ENCODE measurements around the gene HSPA1B. TPM values are rescaled to one million over a fixed set of nuclear protein-coding genes. Genes with fewer than 3 reads are reported as not detected.

HSPA1B gene
- total and polyA plus RNA-seq, 2 donors, result 46.8 to 110 TPM

GRCh38 chr6:31869343-31869742, 41.8 kb downstream of the HSPA1B start:
- Histone ChIP-seq H3K27me3 (ENCODE audit: control insufficient read depth in 2 of 2, insufficient read depth in 1 of 2, low read length in 1 of 2) (no peaks in the 10 kb centered on the region), H3K4me1 (ENCODE audit: control insufficient read depth in 2 of 2, insufficient read depth in 2 of 2, low read length in 2 of 2) (peaks cover 3 to 17% of the 10 kb centered on the region in 2 donors), H3K9me3 (ENCODE audit: control insufficient read depth in 2 of 2, insufficient read depth in 1 of 2, low read length in 1 of 2) (peaks cover 0 to 3% of the 10 kb centered on the region in 2 donors), H3K36me3 (ENCODE audit: control insufficient read depth in 2 of 2, insufficient read depth in 2 of 2, low read length in 1 of 2) (no peaks in the 10 kb centered on the region), H3K27ac (ENCODE audit: low read depth in 1 of 2, low read length in 1 of 2) (no peak overlapping the region), H3K4me3 (ENCODE audit: low read length in 2 of 2) (no peak overlapping the region)
- DNase-seq (ENCODE audit: low read depth in 6 of 9, low spot score in 9 of 9), result no peak
- WGBS, result 94% methylated on average over 8 of the region's 8 CpGs

GRCh38 chr6:31870385-31870921, 42.9 kb downstream of the HSPA1B start:
- 79% methylated on average over 16 of the region's 16 CpGs for WGBS
- H3K27me3 ChIP-seq (ENCODE audit: control insufficient read depth in 2 of 2, insufficient read depth in 1 of 2, low read length in 1 of 2), result no peaks in the 10 kb centered on the region
- H3K4me3 ChIP-seq (ENCODE audit: low read length in 2 of 2), result no peak overlapping the region
- H3K4me1 ChIP-seq (ENCODE audit: control insufficient read depth in 2 of 2, insufficient read depth in 2 of 2, low read length in 2 of 2), result peaks cover 0 to 16% of the 10 kb centered on the region in 2 donors
- no peak for DNase-seq (ENCODE audit: low read depth in 6 of 9, low spot score in 9 of 9)
- H3K9me3 ChIP-seq (ENCODE audit: control insufficient read depth in 2 of 2, insufficient read depth in 1 of 2, low read length in 1 of 2), result peaks cover 0 to 3% of the 10 kb centered on the region in 2 donors
- H3K27ac ChIP-seq (ENCODE audit: low read depth in 1 of 2, low read length in 1 of 2), result no peak overlapping the region
- H3K36me3 ChIP-seq (ENCODE audit: control insufficient read depth in 2 of 2, insufficient read depth in 2 of 2, low read length in 1 of 2), result no peaks in the 10 kb centered on the region

- no peaks in the 10 kb centered on the region for H3K9me3 ChIP-seq (ENCODE audit: control insufficient read depth in 2 of 2, insufficient read depth in 1 of 2, low read length in 1 of 2)
- no peak overlapping the region for H3K4me3 ChIP-seq (ENCODE audit: low read length in 2 of 2)
- no peak overlapping the region for H3K27ac ChIP-seq (ENCODE audit: low read depth in 1 of 2, low read length in 1 of 2)
- no peak for DNase-seq (ENCODE audit: low read depth in 6 of 9, low spot score in 9 of 9)
- H3K36me3 ChIP-seq (ENCODE audit: control insufficient read depth in 2 of 2, insufficient read depth in 2 of 2, low read length in 1 of 2), result no peaks in the 10 kb centered on the region
- H3K27me3 ChIP-seq (ENCODE audit: control insufficient read depth in 2 of 2, insufficient read depth in 1 of 2, low read length in 1 of 2), result no peaks in the 10 kb centered on the region
- 76% methylated on average over 9 of the region's 9 CpGs for WGBS
- H3K4me1 ChIP-seq (ENCODE audit: control insufficient read depth in 2 of 2, insufficient read depth in 2 of 2, low read length in 2 of 2), result peaks cover 0 to 23% of the 10 kb centered on the region in 2 donors
These were observed 43.6 kb downstream of the HSPA1B start for GRCh38 chr6:31871046-31871659.

- WGBS, result 54% methylated on average over 4 of the region's 4 CpGs
- no peaks in the 10 kb centered on the region for H3K36me3 ChIP-seq (ENCODE audit: control insufficient read depth in 2 of 2, insufficient read depth in 2 of 2, low read length in 1 of 2)
These were observed 46.6 kb downstream of the HSPA1B start for GRCh38 chr6:31874084-31874670.

GRCh38 chr6:31874836-31875572, 47.5 kb downstream of the HSPA1B start:
- H3K27ac ChIP-seq (ENCODE audit: low read depth in 1 of 2, low read length in 1 of 2), result peak overlapping the region in 1 of 2 donors; percentile 1

More at GRCh38 chr6:31874084-31874670, 46.6 kb downstream of the HSPA1B start:
- no peak overlapping the region for H3K4me3 ChIP-seq (ENCODE audit: low read length in 2 of 2)
- H3K27ac ChIP-seq (ENCODE audit: low read depth in 1 of 2, low read length in 1 of 2), result no peak overlapping the region
- H3K4me1 ChIP-seq (ENCODE audit: control insufficient read depth in 2 of 2, insufficient read depth in 2 of 2, low read length in 2 of 2), result peaks cover 0 to 21% of the 10 kb centered on the region in 2 donors
- no peak for DNase-seq (ENCODE audit: low read depth in 6 of 9, low spot score in 9 of 9)
- H3K9me3 ChIP-seq (ENCODE audit: control insufficient read depth in 2 of 2, insufficient read depth in 1 of 2, low read length in 1 of 2), result no peaks in the 10 kb centered on the region
- no peaks in the 10 kb centered on the region for H3K27me3 ChIP-seq (ENCODE audit: control insufficient read depth in 2 of 2, insufficient read depth in 1 of 2, low read length in 1 of 2)

GRCh38 chr6:31875877-31876276, 48.3 kb downstream of the HSPA1B start:
- Histone ChIP-seq H3K4me1 (ENCODE audit: control insufficient read depth in 2 of 2, insufficient read depth in 2 of 2, low read length in 2 of 2) (peaks cover 0 to 21% of the 10 kb centered on the region in 2 donors), H3K36me3 (ENCODE audit: control insufficient read depth in 2 of 2, insufficient read depth in 2 of 2, low read length in 1 of 2) (peaks cover 14 to 15% of the 10 kb centered on the region in 2 donors), H3K4me3 (ENCODE audit: low read length in 2 of 2) (no peak overlapping the region), H3K27ac (ENCODE audit: low read depth in 1 of 2, low read length in 1 of 2) (no peak overlapping the region), H3K9me3 (ENCODE audit: control insufficient read depth in 2 of 2, insufficient read depth in 1 of 2, low read length in 1 of 2) (no peaks in the 10 kb centered on the region), H3K27me3 (ENCODE audit: control insufficient read depth in 2 of 2, insufficient read depth in 1 of 2, low read length in 1 of 2) (no peaks in the 10 kb centered on the region)
- WGBS, result 51% methylated on average over 5 of the region's 5 CpGs
- DNase-seq (ENCODE audit: low read depth in 6 of 9, low spot score in 9 of 9), result peak in 1 of 9 donors; percentile 57

More at GRCh38 chr6:31874836-31875572, 47.5 kb downstream of the HSPA1B start:
- Histone ChIP-seq H3K4me1 (ENCODE audit: control insufficient read depth in 2 of 2, insufficient read depth in 2 of 2, low read length in 2 of 2) (peaks cover 0 to 21% of the 10 kb centered on the region in 2 donors), H3K4me3 (ENCODE audit: low read length in 2 of 2) (no peak overlapping the region), H3K9me3 (ENCODE audit: control insufficient read depth in 2 of 2, insufficient read depth in 1 of 2, low read length in 1 of 2) (no peaks in the 10 kb centered on the region), H3K27me3 (ENCODE audit: control insufficient read depth in 2 of 2, insufficient read depth in 1 of 2, low read length in 1 of 2) (no peaks in the 10 kb centered on the region), H3K36me3 (ENCODE audit: control insufficient read depth in 2 of 2, insufficient read depth in 2 of 2, low read length in 1 of 2) (peaks cover 6 to 7% of the 10 kb centered on the region in 2 donors)
- peak in 1 of 9 donors; percentile 43 for DNase-seq (ENCODE audit: low read depth in 6 of 9, low spot score in 9 of 9)
- 83% methylated on average over 5 of the region's 5 CpGs for WGBS

GRCh38 chr6:31876357-31876756, 48.8 kb downstream of the HSPA1B start:
- no peaks in the 10 kb centered on the region for H3K9me3 ChIP-seq (ENCODE audit: control insufficient read depth in 2 of 2, insufficient read depth in 1 of 2, low read length in 1 of 2)
- H3K27ac ChIP-seq (ENCODE audit: low read depth in 1 of 2, low read length in 1 of 2), result no peak overlapping the region
- H3K4me1 ChIP-seq (ENCODE audit: control insufficient read depth in 2 of 2, insufficient read depth in 2 of 2, low read length in 2 of 2), result peaks cover 0 to 21% of the 10 kb centered on the region in 2 donors
- 98% methylated on average over 7 of the region's 7 CpGs for WGBS
- no peak for DNase-seq (ENCODE audit: low read depth in 6 of 9, low spot score in 9 of 9)
- no peaks in the 10 kb centered on the region for H3K27me3 ChIP-seq (ENCODE audit: control insufficient read depth in 2 of 2, insufficient read depth in 1 of 2, low read length in 1 of 2)
- H3K36me3 ChIP-seq (ENCODE audit: control insufficient read depth in 2 of 2, insufficient read depth in 2 of 2, low read length in 1 of 2), result peaks cover 19 to 20% of the 10 kb centered on the region in 2 donors
- H3K4me3 ChIP-seq (ENCODE audit: low read length in 2 of 2), result no peak overlapping the region

GRCh38 chr6:31877125-31877650, 49.6 kb downstream of the HSPA1B start:
- H3K27me3 ChIP-seq (ENCODE audit: control insufficient read depth in 2 of 2, insufficient read depth in 1 of 2, low read length in 1 of 2), result no peaks in the 10 kb centered on the region
- WGBS, result 97% methylated on average over 3 of the region's 3 CpGs
- DNase-seq (ENCODE audit: low read depth in 6 of 9, low spot score in 9 of 9), result no peak
- no peak overlapping the region for H3K4me3 ChIP-seq (ENCODE audit: low read length in 2 of 2)
- H3K36me3 ChIP-seq (ENCODE audit: control insufficient read depth in 2 of 2, insufficient read depth in 2 of 2, low read length in 1 of 2), result peaks cover 25 to 26% of the 10 kb centered on the region in 2 donors
- H3K4me1 ChIP-seq (ENCODE audit: control insufficient read depth in 2 of 2, insufficient read depth in 2 of 2, low read length in 2 of 2), result peaks cover 0 to 21% of the 10 kb centered on the region in 2 donors
- no peaks in the 10 kb centered on the region for H3K9me3 ChIP-seq (ENCODE audit: control insufficient read depth in 2 of 2, insufficient read depth in 1 of 2, low read length in 1 of 2)
- no peak overlapping the region for H3K27ac ChIP-seq (ENCODE audit: low read depth in 1 of 2, low read length in 1 of 2)
